SU-DHL-6 (cell line): Measurements from ENCODE around the gene TTLL11.

Experiments
- H2AFZ ChIP-seq: fragments of 200-600 bp; sonication (generic); 2 replicates; pipeline ENCODE4 v1.6.1; 2014; ENCODE audit warnings: low read depth, mild to moderate bottlenecking, moderate library complexity, mixed read lengths, antibody characterized with exemption, low read length; ENCODE audit not compliant: severe bottlenecking
- H3F3A ChIP-seq: fragments of 200-600 bp; shearing (Covaris generic); 2 replicates; pipeline ENCODE4 v1.6.0; 2016; ENCODE audit warnings: antibody characterized with exemption, mild to moderate bottlenecking; ENCODE audit not compliant: insufficient read depth
- H3K27ac ChIP-seq: fragments of 200-600 bp; sonication (generic); 2 replicates; pipeline ENCODE4 v1.5.1; 2016; ENCODE audit warnings: low read depth, mild to moderate bottlenecking, low read length, moderate library complexity, mixed read lengths
- H3K27me3 ChIP-seq: fragments of 200-600 bp; sonication (generic), shearing (Covaris generic); 2 replicates; pipeline ENCODE4 v1.6.0; 2014; ENCODE audit warnings: mild to moderate bottlenecking, low read length
- H3K36me3 ChIP-seq: fragments of 200-600 bp; sonication (generic); 2 replicates; pipeline ENCODE4 v1.6.1; 2014; ENCODE audit warnings: mild to moderate bottlenecking, low read length, mixed read lengths
- H3K4me2 ChIP-seq: fragments of 300-600, 200-600 bp; shearing (Covaris generic), sonication (generic); 2 replicates; pipeline ENCODE4 v1.6.0; 2014; ENCODE audit warnings: low read length, low read depth, mild to moderate bottlenecking; ENCODE audit not compliant: poor library complexity, severe bottlenecking
- H3K4me3 ChIP-seq: fragments of 200-600 bp; sonication (generic); 2 replicates; pipeline ENCODE4 v1.5.1; 2014; ENCODE audit warnings: antibody characterized with exemption, low read length, mild to moderate bottlenecking, mixed read lengths; ENCODE audit not compliant: insufficient read depth, poor library complexity, severe bottlenecking
- H3K79me2 ChIP-seq: fragments of 200-600 bp; sonication (generic); 2 replicates; pipeline ENCODE4 v1.6.1; 2014; ENCODE audit warnings: mild to moderate bottlenecking, low read length, moderate library complexity; ENCODE audit not compliant: insufficient read depth
- H3K9ac ChIP-seq: fragments of 200-600 bp; sonication (generic); 2 replicates; pipeline ENCODE4 v1.7.0; 2014; ENCODE audit warnings: mild to moderate bottlenecking, low read length
- H3K9me2 ChIP-seq: fragments of 200-600 bp; sonication (generic); replicated peaks from 2 replicates; pipeline ENCODE4 v1.6.1; 2014; ENCODE audit warnings: low read length; ENCODE audit not compliant: insufficient read depth
- H3K9me3 ChIP-seq: fragments of 200-600 bp; sonication (generic); 2 replicates; pipeline ENCODE4 v1.6.1; 2014; ENCODE audit warnings: low read length, mixed read lengths; ENCODE audit not compliant: insufficient read depth
- H4K20me1 ChIP-seq: fragments of 200-600 bp; sonication (generic); 2 replicates; pipeline ENCODE4 v1.6.1; 2014; ENCODE audit warnings: low read depth, mild to moderate bottlenecking, antibody characterized with exemption, low read length, moderate library complexity, mixed read lengths
- CTCF ChIP-seq: fragments of 200-600 bp; sonication (generic); IDR thresholded peaks from one replicate; pipeline ENCODE4 v1.5.1; 2017; ENCODE audit warnings: antibody characterized with exemption, mild to moderate bottlenecking, low read length, moderate library complexity; ENCODE audit not compliant: insufficient read depth, poor library complexity, severe bottlenecking
- EZH2phosphoT487 ChIP-seq: fragments of 200-600 bp; sonication (generic), shearing (Covaris generic); conservative IDR thresholded peaks from 2 replicates; pipeline ENCODE4 v1.6.1; 2018; ENCODE audit warnings: mild to moderate bottlenecking, antibody characterized with exemption, low read length, moderate library complexity, mixed read lengths

The TTLL11 gene

GRCh38 chr9:121790841-121791240, 302.3 kb downstream of the TTLL11 start:
- TF ChIP-seq CTCF (no peak), EZH2phosphoT487 (no peak)
- H3K9ac ChIP-seq: no peak overlapping the region
- no peak overlapping the region for H3K4me3 ChIP-seq

GRCh38 chr9:121788686-121789366, 304.3 kb downstream of the TTLL11 start:
- H3K27me3 ChIP-seq: no peaks in the 10 kb centered on the region
- H4K20me1 ChIP-seq: no peaks in the 10 kb centered on the region
- no peak overlapping the region for H3K9ac ChIP-seq
- H3K36me3 ChIP-seq: no peaks in the 10 kb centered on the region
- H2AFZ ChIP-seq: no peak overlapping the region
- no peaks in the 10 kb centered on the region for H3K9me3 ChIP-seq
- H3K9me2 ChIP-seq: no peaks in the 10 kb centered on the region
- H3F3A ChIP-seq: no peaks in the 10 kb centered on the region
- H3K79me2 ChIP-seq: no peaks in the 10 kb centered on the region
- H3K4me3 ChIP-seq: no peak overlapping the region
- no peak overlapping the region for H3K4me2 ChIP-seq
- TF ChIP-seq CTCF: no peak
- no peak for TF ChIP-seq EZH2phosphoT487
- H3K27ac ChIP-seq: no peak overlapping the region

More at GRCh38 chr9:121790841-121791240, 302.3 kb downstream of the TTLL11 start:
- Histone ChIP-seq H2AFZ (no peak overlapping the region), H3K79me2 (no peaks in the 10 kb centered on the region), H3F3A (no peaks in the 10 kb centered on the region), H4K20me1 (no peaks in the 10 kb centered on the region), H3K27ac (no peak overlapping the region), H3K4me2 (no peak overlapping the region), H3K36me3 (no peaks in the 10 kb centered on the region), H3K9me2 (no peaks in the 10 kb centered on the region), H3K9me3 (no peaks in the 10 kb centered on the region), H3K27me3 (no peaks in the 10 kb centered on the region)

- H3K79me2 ChIP-seq: no peaks in the 10 kb centered on the region
These were observed 306.1 kb downstream of the TTLL11 start for GRCh38 chr9:121786998-121787422.

More at GRCh38 chr9:121786998-121787422, 306.1 kb downstream of the TTLL11 start:
- TF ChIP-seq EZH2phosphoT487 (no peak), CTCF (no peak)
- no peaks in the 10 kb centered on the region for H3F3A ChIP-seq
- H3K9me3 ChIP-seq: no peaks in the 10 kb centered on the region
- H3K9me2 ChIP-seq: no peaks in the 10 kb centered on the region
- no peak overlapping the region for H3K27ac ChIP-seq
- no peaks in the 10 kb centered on the region for H3K27me3 ChIP-seq
- no peak overlapping the region for H2AFZ ChIP-seq
- H4K20me1 ChIP-seq: no peaks in the 10 kb centered on the region
- no peak overlapping the region for H3K4me2 ChIP-seq
- no peaks in the 10 kb centered on the region for H3K36me3 ChIP-seq
- no peak overlapping the region for H3K9ac ChIP-seq
- H3K4me3 ChIP-seq: no peak overlapping the region
